Subcutaneous preadipocyte (primary cell): ENCODE results near the gene NES. TPM values are rescaled to one million over a fixed set of nuclear protein-coding genes. Genes with fewer than 3 reads are reported as not detected.

Experiments used
- total RNA-seq: library from RNA; depleted of rRNA; stranded (reverse); fragments of >200 nt; gene quantifications from 2 replicates; pipeline ENCODE4 v1.2.3, GENCODE V29; 2012

The NES gene, protein sequence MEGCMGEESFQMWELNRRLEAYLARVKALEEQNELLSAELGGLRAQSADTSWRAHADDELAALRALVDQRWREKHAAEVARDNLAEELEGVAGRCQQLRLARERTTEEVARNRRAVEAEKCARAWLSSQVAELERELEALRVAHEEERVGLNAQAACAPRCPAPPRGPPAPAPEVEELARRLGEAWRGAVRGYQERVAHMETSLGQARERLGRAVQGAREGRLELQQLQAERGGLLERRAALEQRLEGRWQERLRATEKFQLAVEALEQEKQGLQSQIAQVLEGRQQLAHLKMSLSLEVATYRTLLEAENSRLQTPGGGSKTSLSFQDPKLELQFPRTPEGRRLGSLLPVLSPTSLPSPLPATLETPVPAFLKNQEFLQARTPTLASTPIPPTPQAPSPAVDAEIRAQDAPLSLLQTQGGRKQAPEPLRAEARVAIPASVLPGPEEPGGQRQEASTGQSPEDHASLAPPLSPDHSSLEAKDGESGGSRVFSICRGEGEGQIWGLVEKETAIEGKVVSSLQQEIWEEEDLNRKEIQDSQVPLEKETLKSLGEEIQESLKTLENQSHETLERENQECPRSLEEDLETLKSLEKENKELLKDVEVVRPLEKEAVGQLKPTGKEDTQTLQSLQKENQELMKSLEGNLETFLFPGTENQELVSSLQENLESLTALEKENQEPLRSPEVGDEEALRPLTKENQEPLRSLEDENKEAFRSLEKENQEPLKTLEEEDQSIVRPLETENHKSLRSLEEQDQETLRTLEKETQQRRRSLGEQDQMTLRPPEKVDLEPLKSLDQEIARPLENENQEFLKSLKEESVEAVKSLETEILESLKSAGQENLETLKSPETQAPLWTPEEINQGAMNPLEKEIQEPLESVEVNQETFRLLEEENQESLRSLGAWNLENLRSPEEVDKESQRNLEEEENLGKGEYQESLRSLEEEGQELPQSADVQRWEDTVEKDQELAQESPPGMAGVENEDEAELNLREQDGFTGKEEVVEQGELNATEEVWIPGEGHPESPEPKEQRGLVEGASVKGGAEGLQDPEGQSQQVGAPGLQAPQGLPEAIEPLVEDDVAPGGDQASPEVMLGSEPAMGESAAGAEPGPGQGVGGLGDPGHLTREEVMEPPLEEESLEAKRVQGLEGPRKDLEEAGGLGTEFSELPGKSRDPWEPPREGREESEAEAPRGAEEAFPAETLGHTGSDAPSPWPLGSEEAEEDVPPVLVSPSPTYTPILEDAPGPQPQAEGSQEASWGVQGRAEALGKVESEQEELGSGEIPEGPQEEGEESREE (N-terminal part only)
- total RNA-seq, result 23.9 and 59.2 TPM in 2 replicates

DNA sequence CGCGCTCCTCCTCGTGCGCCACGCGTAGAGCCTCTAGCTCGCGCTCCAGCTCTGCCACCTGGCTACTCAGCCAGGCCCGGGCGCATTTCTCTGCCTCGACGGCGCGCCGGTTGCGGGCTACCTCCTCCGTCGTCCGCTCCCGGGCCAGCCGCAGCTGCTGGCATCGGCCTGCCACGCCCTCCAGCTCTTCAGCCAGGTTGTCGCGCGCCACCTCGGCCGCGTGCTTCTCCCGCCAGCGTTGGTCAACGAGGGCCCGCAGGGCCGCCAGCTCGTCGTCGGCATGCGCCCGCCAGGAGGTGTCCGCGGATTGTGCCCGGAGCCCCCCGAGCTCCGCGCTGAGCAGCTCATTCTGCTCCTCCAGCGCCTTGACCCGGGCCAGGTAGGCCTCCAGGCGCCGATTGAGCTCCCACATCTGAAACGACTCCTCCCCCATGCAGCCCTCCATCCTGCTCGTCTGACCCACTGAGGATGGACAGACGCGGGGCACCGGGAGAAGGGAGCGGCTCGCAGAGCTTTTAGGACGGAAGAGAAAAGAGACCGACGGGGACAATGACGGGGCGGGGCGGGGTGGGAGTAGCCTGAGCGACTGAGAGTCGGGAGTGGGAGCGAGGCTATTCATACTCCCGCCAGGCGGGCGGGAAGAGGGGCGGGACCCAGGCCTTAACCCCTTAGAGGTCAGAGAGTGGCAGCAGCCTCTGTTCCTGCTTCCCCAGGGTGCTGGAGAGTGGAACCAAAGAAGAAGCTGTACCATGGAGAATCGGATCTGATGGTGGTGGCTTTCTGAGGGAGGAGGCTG lies at the start of gene NES:
Gene NES, minus strand, starts transcription at position 588 of the 796 bp plus-strand sequence. Its CDS starts 143 bp downstream, at position 445.

DNA sequence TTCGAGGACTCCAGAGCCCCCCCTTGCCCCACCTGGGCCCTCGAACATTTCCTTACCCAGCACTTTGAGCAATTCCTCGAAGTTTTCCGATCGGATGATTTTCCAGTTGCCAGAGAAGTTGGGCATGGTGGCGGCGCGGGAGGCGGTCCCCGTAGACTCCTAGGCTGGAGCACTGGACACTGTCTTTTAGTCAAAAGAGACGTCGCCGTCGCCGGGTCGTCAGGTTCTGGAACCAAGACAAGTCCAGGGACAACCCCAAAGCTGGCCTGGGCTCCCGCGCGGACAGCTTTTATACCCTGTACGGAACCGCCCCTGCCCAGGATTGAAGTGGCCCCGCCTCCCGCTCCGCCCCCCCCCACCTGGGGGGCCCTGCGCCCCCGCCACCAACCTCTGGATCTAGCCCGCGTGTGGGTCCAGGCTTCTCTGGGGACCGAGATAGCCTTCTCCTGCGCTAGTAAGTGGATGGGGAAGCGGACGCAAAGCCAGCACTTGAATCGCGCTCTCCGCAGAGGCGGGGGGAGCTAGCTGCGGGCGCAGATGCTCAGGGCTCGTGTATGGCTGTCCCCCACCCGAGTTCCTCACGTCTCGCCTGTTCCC lies 28.2 kb upstream of the NES start, which contains the start of gene CRABP2:
Gene CRABP2, minus strand, starts transcription at position 263 of the 597 bp plus-strand sequence. Its CDS starts 137 bp downstream, at position 126.

DNA sequence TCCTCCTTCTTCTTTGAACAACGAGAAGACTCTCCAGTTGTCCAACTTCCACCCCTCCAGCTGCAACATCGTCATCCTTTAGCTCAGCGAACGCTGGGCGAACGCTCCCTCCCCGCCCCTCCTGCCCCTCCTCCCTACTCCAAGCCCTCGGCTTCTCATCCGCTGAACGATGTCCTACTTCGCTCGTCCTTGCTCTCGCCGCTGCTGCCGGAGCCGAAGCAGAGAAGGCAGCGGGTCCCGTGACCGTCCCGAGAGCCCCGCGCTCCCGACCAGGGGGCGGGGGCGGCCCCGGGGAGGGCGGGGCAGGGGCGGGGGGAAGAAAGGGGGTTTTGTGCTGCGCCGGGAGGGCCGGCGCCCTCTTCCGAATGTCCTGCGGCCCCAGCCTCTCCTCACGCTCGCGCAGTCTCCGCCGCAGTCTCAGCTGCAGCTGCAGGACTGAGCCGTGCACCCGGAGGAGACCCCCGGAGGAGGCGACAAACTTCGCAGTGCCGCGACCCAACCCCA lies 35.4 kb downstream of the NES start, which contains the start of gene BCAN:
Gene BCAN, plus strand, starts transcription at position 357 of the 504 bp plus-strand sequence. CDS start 3,938 bp downstream, outside the sequence.

DNA sequence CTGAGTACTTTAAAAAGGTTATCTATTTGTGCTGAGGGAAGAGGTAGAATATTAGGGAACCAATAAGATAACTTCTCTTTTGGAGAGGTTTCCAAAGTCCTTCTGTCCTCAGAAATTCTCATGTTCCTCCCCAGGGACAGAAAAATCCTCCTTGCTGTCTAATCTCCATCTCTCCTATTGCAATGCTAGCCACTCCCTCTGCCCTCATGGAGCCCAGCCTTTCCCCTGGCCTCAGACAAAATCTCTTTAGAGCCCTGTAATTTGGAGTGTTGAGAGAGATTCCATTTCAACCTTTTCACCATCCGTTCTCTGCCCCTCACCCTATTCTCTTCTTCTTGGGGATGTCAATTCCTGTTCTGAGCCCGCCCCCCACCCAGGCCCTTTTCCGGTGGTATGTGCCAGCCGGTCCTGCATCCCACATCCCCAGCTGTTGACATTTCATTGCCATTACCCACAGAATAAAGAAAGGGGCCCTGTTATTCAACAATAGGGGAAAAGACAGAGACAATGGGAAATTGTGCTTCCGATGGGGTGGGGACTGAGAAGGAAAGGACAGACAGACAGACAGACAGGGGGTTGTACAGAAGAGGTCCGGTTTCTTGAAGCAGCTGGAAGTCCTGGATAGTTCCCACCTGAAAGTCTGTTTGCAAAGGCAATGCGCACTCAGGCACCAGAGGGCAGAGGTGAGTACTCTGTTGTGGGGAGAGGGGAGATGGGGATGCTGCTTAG lies 58.2 kb downstream of the NES start, which contains the start of gene HAPLN2:
Gene HAPLN2, plus strand, starts transcription at position 563 of the 729 bp plus-strand sequence. CDS start 4,076 bp downstream, outside the sequence.

Other genes with a start within 250 kb of the NES start
- gene MEF2D, start 176.6 kb downstream of the NES start, total RNA-seq, result 8.1 and 10.9 TPM in 2 replicates
- gene IQGAP3, start 104.8 kb downstream of the NES start, total RNA-seq, result 32.7 and 54.2 TPM in 2 replicates
- not detected in 2 replicates for gene TTC24, start 97.7 kb downstream of the NES start, total RNA-seq
- 53.2 and 57.0 TPM in 2 replicates for gene NAXE, start 85.6 kb downstream of the NES start, total RNA-seq
- gene GPATCH4, start 75.9 kb downstream of the NES start, total RNA-seq, result 12.9 and 20.5 TPM in 2 replicates
- not detected in 2 replicates for gene HAPLN2, start 58.0 kb downstream of the NES start, total RNA-seq
- not detected in 2 replicates for gene BCAN, start 35.3 kb downstream of the NES start, total RNA-seq
- 27.2 and 45.6 TPM in 2 replicates for gene CRABP2, start 28.2 kb upstream of the NES start, total RNA-seq
- gene METTL25B, start 51.1 kb upstream of the NES start, total RNA-seq, result 8.8 and 9.8 TPM in 2 replicates
- 18.0 and 25.0 TPM in 2 replicates for gene ISG20L2, start 51.4 kb upstream of the NES start, total RNA-seq
- gene MRPL24, start 63.7 kb upstream of the NES start, total RNA-seq, result 40.3 and 52.2 TPM in 2 replicates
- 189 and 231 TPM in 2 replicates for gene HDGF, start 74.3 kb upstream of the NES start, total RNA-seq
- gene PRCC, start 90.1 kb upstream of the NES start, total RNA-seq, result 17.3 and 21.7 TPM in 2 replicates
- 0.20 TPM in 1 of 2 replicates, not detected in the other for gene SH2D2A, start 139.4 kb upstream of the NES start, total RNA-seq
- not detected in 2 replicates for gene INSRR, start 181.7 kb upstream of the NES start, total RNA-seq
- gene NTRK1, start 183.5 kb upstream of the NES start, total RNA-seq, result 0.20 TPM in 1 of 2 replicates, not detected in the other
- 1.1 and 5.7 TPM in 2 replicates for gene PEAR1, start 216.3 kb upstream of the NES start, total RNA-seq
- 0.20 TPM in 1 of 2 replicates, not detected in the other for gene LRRC71, start 243.2 kb upstream of the NES start, total RNA-seq